Neural progenitor cell (in vitro differentiated cells): ENCODE measurements around the gene STX1A. TPM values are rescaled to one million over a fixed set of nuclear protein-coding genes. Genes with fewer than 3 reads are reported as not detected.
"Not testable (repeated sequence)": the region's sequence is repeated elsewhere in the genome, so short reads cannot be mapped to it uniquely, and the experiment has no call there.

Experiments
- DNase-seq: peaks from one replicate; pipeline ENCODE4 v3.0.0-alpha.2; 2016; ENCODE audit warnings: low spot score
- H2AFZ ChIP-seq: fragments of 200-600 bp; sonication (generic); replicated peaks from 2 replicates; pipeline ENCODE4 v1.6.1; 2016; ENCODE audit warnings: antibody characterized with exemption
- H3F3A ChIP-seq: fragments of 200-600 bp; sonication (generic); 2 replicates; pipeline ENCODE4 v1.6.1; 2016; ENCODE audit warnings: antibody characterized with exemption, low read depth
- H3K27ac ChIP-seq: fragments of 200-600 bp; sonication (generic); 2 replicates; pipeline ENCODE4 v1.5.1; 2016; ENCODE audit warnings: mild to moderate bottlenecking
- H3K27me3 ChIP-seq: fragments of 200-600 bp; sonication (generic); 2 replicates; pipeline ENCODE4 v1.6.1; 2016; ENCODE audit warnings: mild to moderate bottlenecking, moderate library complexity
- H3K36me3 ChIP-seq: fragments of 200-600 bp; sonication (generic); 2 replicates; pipeline ENCODE4 v1.5.1; 2016
- H3K4me1 ChIP-seq: fragments of 200-600 bp; sonication (generic); 2 replicates; pipeline ENCODE4 v1.6.1; 2016; ENCODE audit warnings: mixed run types
- H3K4me2 ChIP-seq: fragments of 200-600 bp; sonication (generic); 2 replicates; pipeline ENCODE4 v1.6.1; 2016
- H3K4me3 ChIP-seq: fragments of 200-600 bp; sonication (generic); 2 replicates; pipeline ENCODE4 v1.5.1; 2016
- H3K79me2 ChIP-seq: fragments of 200-600 bp; sonication (generic); 2 replicates; pipeline ENCODE4 v1.6.1; 2016; ENCODE audit warnings: low read depth
- H3K9ac ChIP-seq: fragments of 200-600 bp; sonication (generic); 2 replicates; pipeline ENCODE4 v1.6.1; 2016
- H3K9me3 ChIP-seq: fragments of 200-600 bp; sonication (generic); 2 replicates; pipeline ENCODE4 v1.5.1; 2016; ENCODE audit warnings: low read depth
- H4K20me1 ChIP-seq: fragments of 200-600 bp; sonication (generic); 2 replicates; pipeline ENCODE4 v1.6.1; 2016; ENCODE audit warnings: low read depth
- H3K27ac Mint-ChIP-seq: 3 replicates; pipeline ENCODE4 v1.8.0; 2021; ENCODE audit warnings: mixed read lengths
- H3K27me3 Mint-ChIP-seq: 2 replicates; pipeline ENCODE4 v1.8.0; 2022; ENCODE audit warnings: low read depth, mild to moderate bottlenecking, inconsistent platforms, moderate library complexity, mixed read lengths; ENCODE audit not compliant: insufficient read depth
- H3K36me3 Mint-ChIP-seq: 3 replicates; pipeline ENCODE4 v1.8.0; 2021; ENCODE audit warnings: mixed read lengths
- H3K4me1 Mint-ChIP-seq: 3 replicates; pipeline ENCODE4 v1.8.0; 2021; ENCODE audit warnings: mixed read lengths
- H3K4me3 Mint-ChIP-seq: 3 replicates; pipeline ENCODE4 v1.8.0; 2021; ENCODE audit warnings: mild to moderate bottlenecking, moderate library complexity, mixed read lengths
- H3K9me3 Mint-ChIP-seq: 3 replicates; pipeline ENCODE4 v1.8.0; 2020; ENCODE audit warnings: mixed read lengths
- CTCF ChIP-seq: fragments of 200-600 bp; sonication (generic); IDR thresholded peaks from 2 replicates; pipeline ENCODE4 v1.5.1; 2017; ENCODE audit warnings: antibody characterized with exemption, mild to moderate bottlenecking
- EZH2 ChIP-seq: fragments of 200-600 bp; sonication (generic); IDR thresholded peaks from 2 replicates; pipeline ENCODE4 v1.6.1; 2017; ENCODE audit warnings: antibody characterized with exemption, mild to moderate bottlenecking, moderate library complexity
- EZH2phosphoT487 ChIP-seq: fragments of 200-600 bp; sonication (generic); IDR thresholded peaks from 2 replicates; pipeline ENCODE4 v1.6.1; 2017; ENCODE audit warnings: antibody characterized with exemption
- total RNA-seq: library from RNA; depleted of rRNA; stranded (reverse); fragments of >200 nt; gene quantifications from 2 replicates; pipeline ENCODE4 v1.2.3, GENCODE V29; 2015; ENCODE audit warnings: low replicate concordance

STX1A gene
- total RNA-seq, 1 donor from 2014 or later: 21.9 TPM

DNA sequence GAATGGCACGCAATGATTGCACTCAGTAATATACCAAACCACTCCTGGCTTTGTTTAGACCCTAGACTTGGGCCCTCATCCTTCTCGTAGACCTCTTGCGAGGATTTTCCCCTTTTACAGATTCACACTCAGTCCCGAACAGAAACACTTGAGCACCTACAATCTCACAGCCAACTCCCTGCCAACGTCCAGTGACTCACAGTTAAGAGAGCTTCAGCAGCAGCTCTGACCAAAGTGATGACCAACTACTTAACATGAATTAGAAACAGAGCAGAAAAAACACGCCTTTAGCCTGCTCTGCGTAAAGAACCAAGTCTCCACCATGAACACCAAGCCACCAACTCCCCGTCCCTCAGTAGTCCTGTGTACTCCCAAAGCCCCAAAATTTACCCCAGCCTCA, 38.4 kb downstream of the STX1A start:
- H3K27me3 Mint-ChIP-seq: peaks cover 8% of the 10 kb centered on the region
- no peak for DNase-seq
- Histone ChIP-seq H3F3A (no peaks in the 10 kb centered on the region), H3K4me3 (peak overlapping the region; percentile 95), H3K4me1 (peaks cover 9% of the 10 kb centered on the region), H3K36me3 (no peaks in the 10 kb centered on the region), H3K9me3 (no peaks in the 10 kb centered on the region), H2AFZ (no peak overlapping the region), H4K20me1 (peaks cover 24% of the 10 kb centered on the region), H3K27me3 (no peaks in the 10 kb centered on the region), H3K9ac (peak overlapping the region; percentile 15), H3K27ac (no peak overlapping the region), H3K4me2 (peak overlapping the region; percentile 93), H3K79me2 (peaks cover 60% of the 10 kb centered on the region)
- H3K36me3 Mint-ChIP-seq: peaks cover 15% of the 10 kb centered on the region
- H3K9me3 Mint-ChIP-seq: no peaks in the 10 kb centered on the region
- TF ChIP-seq EZH2phosphoT487: no peak
- H3K4me1 Mint-ChIP-seq: peaks cover 23% of the 10 kb centered on the region
- peak overlapping the region; percentile 98 for H3K4me3 Mint-ChIP-seq
- H3K27ac Mint-ChIP-seq: no peak overlapping the region

- Mint-ChIP-seq H3K27me3 (peaks cover 8% of the 10 kb centered on the region), H3K4me1 (peaks cover 23% of the 10 kb centered on the region), H3K4me3 (peak overlapping the region; percentile 98), H3K36me3 (peaks cover 15% of the 10 kb centered on the region), H3K27ac (no peak overlapping the region), H3K9me3 (no peaks in the 10 kb centered on the region)
- H3K27me3 ChIP-seq: no peaks in the 10 kb centered on the region
- TF ChIP-seq CTCF (no peak), EZH2phosphoT487 (no peak), EZH2 (no peak)
- H3K4me3 ChIP-seq: no peak overlapping the region
- peaks cover 9% of the 10 kb centered on the region for H3K4me1 ChIP-seq
- H3K9ac ChIP-seq: no peak overlapping the region
- H3K79me2 ChIP-seq: peaks cover 54% of the 10 kb centered on the region
- H3F3A ChIP-seq: peaks cover 2% of the 10 kb centered on the region
- no peaks in the 10 kb centered on the region for H3K9me3 ChIP-seq
- no peak overlapping the region for H2AFZ ChIP-seq
- H3K36me3 ChIP-seq: no peaks in the 10 kb centered on the region
- H3K27ac ChIP-seq: no peak overlapping the region
- DNase-seq: no peak
- H3K4me2 ChIP-seq: no peak overlapping the region
- H4K20me1 ChIP-seq: peaks cover 24% of the 10 kb centered on the region
Observed at GRCh38 chr7:73680501-73680900, 39.0 kb downstream of the STX1A start.

- H3K4me3 Mint-ChIP-seq: no peak overlapping the region
- H3K27ac Mint-ChIP-seq: no peak overlapping the region
- Histone ChIP-seq H3K36me3 (no peaks in the 10 kb centered on the region), H2AFZ (no peak overlapping the region), H3K9me3 (no peaks in the 10 kb centered on the region), H3K4me3 (no peak overlapping the region), H3K4me1 (peaks cover 9% of the 10 kb centered on the region), H3K27ac (no peak overlapping the region), H3F3A (peaks cover 7% of the 10 kb centered on the region), H3K79me2 (peaks cover 46% of the 10 kb centered on the region), H3K27me3 (no peaks in the 10 kb centered on the region), H3K4me2 (no peak overlapping the region), H4K20me1 (peaks cover 26% of the 10 kb centered on the region), H3K9ac (no peak overlapping the region)
- peaks cover 8% of the 10 kb centered on the region for H3K27me3 Mint-ChIP-seq
- TF ChIP-seq CTCF: no peak
- TF ChIP-seq EZH2: no peak
- TF ChIP-seq EZH2phosphoT487: no peak
- no peaks in the 10 kb centered on the region for H3K9me3 Mint-ChIP-seq
- DNase-seq: no peak
- peaks cover 23% of the 10 kb centered on the region for H3K4me1 Mint-ChIP-seq
- H3K36me3 Mint-ChIP-seq: peaks cover 15% of the 10 kb centered on the region
Observed at GRCh38 chr7:73679709-73680108, 39.8 kb downstream of the STX1A start.

DNA sequence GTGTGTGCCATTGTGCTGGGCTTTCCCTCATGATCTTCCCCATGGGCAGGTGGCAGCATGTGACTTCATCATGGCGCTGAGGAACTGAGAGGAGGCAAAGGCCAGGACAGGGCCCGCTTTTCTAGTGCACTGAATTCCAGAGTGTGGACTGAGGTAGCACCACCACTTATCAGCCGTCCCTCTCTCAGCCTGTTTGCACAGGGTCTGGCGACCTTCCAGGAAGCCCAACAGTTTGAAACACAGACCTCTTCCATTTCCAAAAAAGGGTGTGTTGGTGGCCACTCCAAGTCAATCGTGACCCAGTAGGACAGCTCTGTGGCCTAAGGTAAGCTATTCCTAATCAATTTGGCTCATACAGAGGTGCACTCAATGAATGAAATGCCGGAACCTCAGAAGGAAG, 40.6 kb downstream of the STX1A start:
- peaks cover 38% of the 10 kb centered on the region for H3K79me2 ChIP-seq
- H3K36me3 Mint-ChIP-seq: peaks cover 14% of the 10 kb centered on the region
- no peak overlapping the region for H3K4me2 ChIP-seq
- H3K27ac Mint-ChIP-seq: no peak overlapping the region
- no peaks in the 10 kb centered on the region for H3K9me3 ChIP-seq
- no peak overlapping the region for H3K4me3 ChIP-seq
- no peaks in the 10 kb centered on the region for H3K9me3 Mint-ChIP-seq
- no peaks in the 10 kb centered on the region for H3K36me3 ChIP-seq
- TF ChIP-seq EZH2 (no peak), CTCF (no peak), EZH2phosphoT487 (no peak)
- peaks cover 9% of the 10 kb centered on the region for H3K4me1 ChIP-seq
- DNase-seq: no peak
- no peak overlapping the region for H2AFZ ChIP-seq
- no peak overlapping the region for H3K27ac ChIP-seq
- peaks cover 7% of the 10 kb centered on the region for H3K27me3 Mint-ChIP-seq
- peaks cover 20% of the 10 kb centered on the region for H3K4me1 Mint-ChIP-seq
- no peak overlapping the region for H3K4me3 Mint-ChIP-seq
- H4K20me1 ChIP-seq: peaks cover 26% of the 10 kb centered on the region
- no peaks in the 10 kb centered on the region for H3K27me3 ChIP-seq
- H3K9ac ChIP-seq: no peak overlapping the region
- H3F3A ChIP-seq: peaks cover 7% of the 10 kb centered on the region

- H3K9me3 ChIP-seq, H3K27me3 Mint-ChIP-seq, H3K4me1 ChIP-seq, H3K9ac ChIP-seq, H3K4me2 ChIP-seq, H3K27me3 ChIP-seq, H2AFZ ChIP-seq, H3K4me3 Mint-ChIP-seq, H3F3A ChIP-seq, H3K27ac Mint-ChIP-seq, H3K4me3 ChIP-seq, H3K9me3 Mint-ChIP-seq, H3K36me3 ChIP-seq, DNase-seq, H3K27ac ChIP-seq: not testable (repeated sequence)
- peaks cover 14% of the 10 kb centered on the region for H3K79me2 ChIP-seq
- H4K20me1 ChIP-seq: peaks cover 20% of the 10 kb centered on the region
- H3K36me3 Mint-ChIP-seq: peaks cover 17% of the 10 kb centered on the region
- H3K4me1 Mint-ChIP-seq: peaks cover 13% of the 10 kb centered on the region
Observed at GRCh38 chr7:73676062-73676461, 43.4 kb downstream of the STX1A start.
